HCT116 (cell line): ENCODE measurements around the gene FRMPD4.

Experiments used
- ATF3 ChIP-seq: IDR thresholded peaks from 2 replicates; pipeline ENCODE4 v1.6.1; 2012
- CTCF ChIP-seq, 3 experiments: fragments of 200-600 bp in 1 of 3; sonication (generic) in 1 of 3; IDR thresholded peaks in 2 of 3; conservative IDR thresholded peaks in 1 of 3; 2 replicates each; pipeline ENCODE4 v1.5.1; 2012 to 2017; ENCODE audit warnings: low read depth in 2 of 3, low read length in 2 of 3, antibody characterized with exemption in 1 of 3, borderline replicate concordance in 1 of 3, control low read depth in 1 of 3, mild to moderate bottlenecking in 1 of 3, mixed read lengths in 1 of 3, mixed run types in 1 of 3, moderate library complexity in 1 of 3; ENCODE audit not compliant: insufficient read depth in 1 of 3
- TCF7L2 ChIP-seq: IDR thresholded peaks from 2 replicates; pipeline ENCODE4 v1.7.0; 2011; ENCODE audit warnings: borderline replicate concordance, inconsistent platforms; ENCODE audit not compliant: insufficient read depth, insufficient read length; ENCODE audit errors: extremely low read depth

GRCh38 chrX:12170755-12171154 lies 32.5 kb downstream of the FRMPD4 start:
- TF ChIP-seq TCF7L2 (no peak), CTCF (IDR thresholded peaks at IDR 0.05 in 2 of 3, conservative IDR thresholded peaks at IDR 0.05 in 1 of 3; ENCODE audit: borderline replicate concordance in 1 of 3, insufficient read depth in 1 of 3, low read depth in 2 of 3, low read length in 2 of 3) (no peak), ATF3 (no peak)
